ENCODE results near the gene MAST4. TPM values are rescaled to one million over a fixed set of nuclear protein-coding genes. Genes with fewer than 3 reads are reported as not detected.

MAST4 gene
- total RNA-seq, 1 donor from 2014 or later, result 55.2 TPM

DNA sequence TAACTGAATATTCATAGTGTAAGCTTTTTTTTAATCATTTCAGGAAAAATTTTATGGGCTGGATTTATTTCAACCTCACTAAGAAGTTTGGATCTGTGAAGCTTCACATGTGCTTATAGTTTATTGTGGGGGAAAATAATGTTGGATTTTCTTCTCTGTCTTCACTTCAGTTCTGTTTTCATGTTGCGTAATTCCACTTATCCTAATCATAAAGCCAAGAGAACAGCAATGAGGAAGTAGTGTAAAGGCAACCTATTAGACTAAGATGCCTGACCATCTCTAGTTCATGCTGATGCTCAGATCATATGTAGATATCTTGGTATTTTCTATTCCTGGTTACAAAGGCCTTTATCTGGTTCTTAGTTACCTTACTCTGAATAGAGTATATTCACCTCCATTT, 550.4 kb downstream of the MAST4 start:
- intact Hi-C loops (cut with DNase I), result no loop called here
- H3K9me3 ChIP-seq, result no peaks in the 10 kb centered on the region
- no peak overlapping the region for H3K27ac ChIP-seq
- H3K4me3 ChIP-seq, result no peak overlapping the region
- TF ChIP-seq, protein P1, sequence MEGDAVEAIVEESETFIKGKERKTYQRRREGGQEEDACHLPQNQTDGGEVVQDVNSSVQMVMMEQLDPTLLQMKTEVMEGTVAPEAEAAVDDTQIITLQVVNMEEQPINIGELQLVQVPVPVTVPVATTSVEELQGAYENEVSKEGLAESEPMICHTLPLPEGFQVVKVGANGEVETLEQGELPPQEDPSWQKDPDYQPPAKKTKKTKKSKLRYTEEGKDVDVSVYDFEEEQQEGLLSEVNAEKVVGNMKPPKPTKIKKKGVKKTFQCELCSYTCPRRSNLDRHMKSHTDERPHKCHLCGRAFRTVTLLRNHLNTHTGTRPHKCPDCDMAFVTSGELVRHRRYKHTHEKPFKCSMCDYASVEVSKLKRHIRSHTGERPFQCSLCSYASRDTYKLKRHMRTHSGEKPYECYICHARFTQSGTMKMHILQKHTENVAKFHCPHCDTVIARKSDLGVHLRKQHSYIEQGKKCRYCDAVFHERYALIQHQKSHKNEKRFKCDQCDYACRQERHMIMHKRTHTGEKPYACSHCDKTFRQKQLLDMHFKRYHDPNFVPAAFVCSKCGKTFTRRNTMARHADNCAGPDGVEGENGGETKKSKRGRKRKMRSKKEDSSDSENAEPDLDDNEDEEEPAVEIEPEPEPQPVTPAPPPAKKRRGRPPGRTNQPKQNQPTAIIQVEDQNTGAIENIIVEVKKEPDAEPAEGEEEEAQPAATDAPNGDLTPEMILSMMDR (IDR thresholded peaks at IDR 0.05), result no peak
- no peak for DNase-seq (ENCODE audit: low spot score in 2 of 2)
- no peaks in the 10 kb centered on the region for H3K4me1 ChIP-seq
- no peaks in the 10 kb centered on the region for H3K27me3 ChIP-seq
- H3K36me3 ChIP-seq, result peaks cover 47 to 69% of the 10 kb centered on the region in 2 donors

DNA sequence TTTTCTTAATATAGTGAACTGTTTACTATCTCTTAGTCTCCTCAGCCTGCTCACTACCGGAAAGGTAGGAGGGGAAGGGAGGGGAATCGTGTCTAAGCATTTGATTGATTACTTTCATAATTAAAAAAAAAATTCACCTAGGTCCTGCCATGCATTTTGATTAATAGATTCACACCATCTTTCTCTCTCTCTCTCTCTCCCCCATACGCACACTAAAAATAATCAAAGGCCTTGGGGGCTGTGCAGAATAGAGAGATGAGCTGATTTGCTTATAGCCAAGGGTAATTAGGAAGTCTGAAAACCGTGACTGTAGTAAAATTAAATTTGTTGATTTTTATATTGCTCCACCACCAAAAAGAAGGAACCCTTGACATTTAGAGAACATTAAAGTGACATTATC, 550.8 kb downstream of the MAST4 start:
- H3K4me1 ChIP-seq, result no peaks in the 10 kb centered on the region
- H3K36me3 ChIP-seq, result peaks cover 46 to 67% of the 10 kb centered on the region in 2 donors
- DNase-seq (ENCODE audit: low spot score in 2 of 2), result no peak
- TF ChIP-seq, protein P1 (IDR thresholded peaks at IDR 0.05), result no peak
- no peaks in the 10 kb centered on the region for H3K9me3 ChIP-seq
- no peak overlapping the region for H3K27ac ChIP-seq
- H3K4me3 ChIP-seq, result no peak overlapping the region
- intact Hi-C loops (cut with DNase I), result no loop called here
- H3K27me3 ChIP-seq, result no peaks in the 10 kb centered on the region

DNA sequence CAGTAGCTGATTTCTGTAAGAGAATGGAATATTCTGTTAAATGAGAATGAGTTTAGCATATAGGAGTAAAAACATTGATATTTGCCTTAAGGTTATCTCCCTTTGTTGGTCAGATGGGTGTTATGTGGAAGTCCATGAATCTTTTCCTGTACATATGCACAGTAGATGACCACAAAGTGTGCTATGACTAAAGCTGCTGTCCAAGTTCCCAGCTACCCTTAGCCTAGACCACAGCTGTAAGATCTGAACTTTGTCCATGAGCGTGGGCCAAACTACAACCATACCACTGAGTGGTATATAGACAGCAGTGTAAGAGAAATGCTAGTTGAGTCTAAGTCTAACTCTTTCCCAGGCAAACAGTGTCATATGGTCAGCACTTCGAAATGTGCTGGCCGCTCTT, 551.6 kb downstream of the MAST4 start:
- intact Hi-C loops (cut with DNase I), result no loop called here
- H3K27ac ChIP-seq, result no peak overlapping the region
- H3K4me3 ChIP-seq, result no peak overlapping the region
- no peak for DNase-seq (ENCODE audit: low spot score in 2 of 2)
- H3K4me1 ChIP-seq, result no peaks in the 10 kb centered on the region
- H3K9me3 ChIP-seq, result no peaks in the 10 kb centered on the region
- peaks cover 39 to 65% of the 10 kb centered on the region in 2 donors for H3K36me3 ChIP-seq
- H3K27me3 ChIP-seq, result no peaks in the 10 kb centered on the region
- TF ChIP-seq, protein P1 (IDR thresholded peaks at IDR 0.05), result no peak

GRCh38 chr5:67149057-67149950, 553.1 kb downstream of the MAST4 start:
- TF ChIP-seq, protein P1 (IDR thresholded peaks at IDR 0.05), result no peak
- intact Hi-C loops (cut with DNase I), result no loop called here
- Histone ChIP-seq H3K4me1 (no peaks in the 10 kb centered on the region), H3K9me3 (no peaks in the 10 kb centered on the region), H3K27me3 (no peaks in the 10 kb centered on the region), H3K36me3 (peaks cover 35 to 65% of the 10 kb centered on the region in 2 donors), H3K27ac (no peak overlapping the region), H3K4me3 (peak overlapping the region in 1 of 2 donors; percentile 26)
- no peak for DNase-seq (ENCODE audit: low spot score in 2 of 2)

GRCh38 chr5:67149951-67150523, 553.8 kb downstream of the MAST4 start:
- Histone ChIP-seq H3K36me3 (peaks cover 35 to 65% of the 10 kb centered on the region in 2 donors), H3K27ac (no peak overlapping the region), H3K27me3 (no peaks in the 10 kb centered on the region), H3K4me3 (no peak overlapping the region), H3K9me3 (no peaks in the 10 kb centered on the region), H3K4me1 (no peaks in the 10 kb centered on the region)
- TF ChIP-seq, protein P1 (IDR thresholded peaks at IDR 0.05), result peak in 2 of 3 experiments; percentile 26 to 47
- intact Hi-C loops (cut with DNase I), result no loop called here
- no peak for DNase-seq (ENCODE audit: low spot score in 2 of 2)
